IMR-90 (cell line): ENCODE measurements around the gene SREK1. TPM values are rescaled to one million over a fixed set of nuclear protein-coding genes. Genes with fewer than 3 reads are reported as not detected.

Experiments used
- ATAC-seq: fragments of 200-7000 bp; cut with Tn5 transposase; 2 replicates; pipeline ENCODE4 v1.9.1; 2020; ENCODE audit warnings: low read depth, mild to moderate bottlenecking, moderate library complexity
- BruUV-seq: library from RNA; stranded (reverse); fragments of 400-500 nt; replicated peaks from 2 replicates; lab custom pipeline; 2021; lab: Mats Ljungman, UMichigan
- CTCF ChIA-PET: fragments of 300-600 bp; formaldehyde crosslinking; extraction: SDS; loops from one replicate; lab custom pipeline; 2021; ENCODE audit warnings: antibody characterized with exemption; lab: Yijun Ruan, JAX
- POLR2A ChIA-PET: fragments of 300-600 bp; sonication (Branson Sonifier 250); formaldehyde crosslinking; loops from one replicate; lab custom pipeline; 2022; ENCODE audit warnings: antibody characterized with exemption; ENCODE audit not compliant: unreplicated experiment; lab: Charles Lee
- DNase-seq: peaks from one replicate; pipeline ENCODE4 v3.0.0; 2013
- H2AFZ ChIP-seq: replicated peaks from 2 replicates; pipeline ENCODE3; 2013; ENCODE audit warnings: low read length, mild to moderate bottlenecking; ENCODE audit not compliant: poor library complexity
- H2AK5ac ChIP-seq: 2 replicates; pipeline ENCODE4 v1.6.1; 2013; ENCODE audit warnings: low read depth, low read length, inconsistent platforms
- H2AK9ac ChIP-seq: replicated peaks from 2 replicates; pipeline ENCODE3; 2013; ENCODE audit warnings: mild to moderate bottlenecking, low read depth, low read length, moderate library complexity; ENCODE audit not compliant: poor library complexity
- H2BK120ac ChIP-seq: 2 replicates; pipeline ENCODE4 v1.6.1; 2013; ENCODE audit warnings: low read depth, low read length, inconsistent platforms
- H2BK15ac ChIP-seq: 3 replicates; pipeline ENCODE4 v1.6.1; 2013; ENCODE audit warnings: low read depth, low read length, inconsistent platforms
- H2BK20ac ChIP-seq: 2 replicates; pipeline ENCODE4 v1.6.1; 2013; ENCODE audit warnings: low read depth, mild to moderate bottlenecking, inconsistent platforms, low read length, moderate library complexity
- H2BK5ac ChIP-seq: 2 replicates; pipeline ENCODE4 v1.6.1; 2013; ENCODE audit warnings: mild to moderate bottlenecking, low read depth, low read length, inconsistent platforms; ENCODE audit not compliant: poor library complexity, severe bottlenecking
- H3K14ac ChIP-seq: replicated peaks from 2 replicates; pipeline ENCODE4 v1.6.1; 2013; ENCODE audit warnings: low read depth, low read length, inconsistent platforms
- H3K18ac ChIP-seq: 2 replicates; pipeline ENCODE4 v1.6.1; 2013; ENCODE audit warnings: low read depth, low read length, control low read depth
- H3K23ac ChIP-seq: 2 replicates; pipeline ENCODE4 v1.6.1; 2013; ENCODE audit warnings: low read depth, low read length, inconsistent platforms
- H3K27ac ChIP-seq: 2 replicates; pipeline ENCODE4 v1.5.1; 2013; ENCODE audit warnings: mild to moderate bottlenecking, control low read depth, low read length; ENCODE audit not compliant: insufficient read depth
- H3K27me3 ChIP-seq: 2 replicates; pipeline ENCODE4 v1.6.1; 2013; ENCODE audit warnings: low read length; ENCODE audit not compliant: control insufficient read depth, insufficient read depth
- H3K36me3 ChIP-seq: 2 replicates; pipeline ENCODE4 v1.6.1; 2013; ENCODE audit warnings: low read length, mixed read lengths; ENCODE audit not compliant: control insufficient read depth, insufficient read depth
- H3K4ac ChIP-seq: 2 replicates; pipeline ENCODE4 v1.6.1; 2013; ENCODE audit warnings: low read depth, low read length, inconsistent platforms
- H3K4me1 ChIP-seq: 2 replicates; pipeline ENCODE4 v1.6.1; 2013; ENCODE audit warnings: low read length, mixed read lengths; ENCODE audit not compliant: control insufficient read depth, insufficient read depth
- H3K4me2 ChIP-seq: 2 replicates; pipeline ENCODE4 v1.6.1; 2013; ENCODE audit warnings: low read depth, mild to moderate bottlenecking, control low read depth, low read length, moderate library complexity
- H3K4me3 ChIP-seq: 2 replicates; pipeline ENCODE4 v1.5.1; 2013; ENCODE audit warnings: low read depth, mild to moderate bottlenecking, control low read depth, low read length, moderate library complexity; ENCODE audit not compliant: insufficient read depth
- H3K56ac ChIP-seq: 2 replicates; pipeline ENCODE4 v1.6.1; 2013; ENCODE audit warnings: low read length, inconsistent platforms; ENCODE audit not compliant: insufficient read depth; ENCODE audit errors: extremely low read depth
- H3K79me1 ChIP-seq, 2 experiments: 2 replicates each; pipeline ENCODE4 v1.6.1; 2013; ENCODE audit warnings: low read length in 2 of 2, inconsistent platforms in 1 of 2, low read depth in 1 of 2
- H3K9ac ChIP-seq: 2 replicates; pipeline ENCODE4 v1.6.1; 2013; ENCODE audit warnings: low read depth, low read length, control low read depth
- H3K9me1 ChIP-seq: 2 replicates; pipeline ENCODE4 v1.6.1; 2013; ENCODE audit warnings: low read length, inconsistent platforms; ENCODE audit not compliant: insufficient read depth
- H3K9me3 ChIP-seq: 2 replicates; pipeline ENCODE4 v1.6.1; 2013; ENCODE audit warnings: low read length; ENCODE audit not compliant: control insufficient read depth, insufficient read depth
- H4K20me1 ChIP-seq: 2 replicates; pipeline ENCODE4 v1.6.1; 2013; ENCODE audit warnings: low read length, inconsistent platforms; ENCODE audit not compliant: insufficient read depth
- H4K5ac ChIP-seq: 2 replicates; pipeline ENCODE4 v1.6.1; 2013; ENCODE audit warnings: mild to moderate bottlenecking, low read depth, low read length, control low read depth
- H4K8ac ChIP-seq, 2 experiments: 2 replicates each; pipeline ENCODE4 v1.6.1; 2013; ENCODE audit warnings: low read depth in 2 of 2, low read length in 2 of 2, control low read depth in 1 of 2, inconsistent platforms in 1 of 2
- H4K91ac ChIP-seq: 2 replicates; pipeline ENCODE4 v1.6.1; 2013; ENCODE audit warnings: low read depth, low read length, inconsistent platforms; ENCODE audit not compliant: insufficient read depth
- BHLHE40 ChIP-seq: fragments of 150-350 bp; IDR thresholded peaks from 2 replicates; pipeline ENCODE4 v1.6.1; 2016; ENCODE audit warnings: mild to moderate bottlenecking, low read depth, low read length
- CEBPB ChIP-seq: IDR thresholded peaks from 2 replicates; pipeline ENCODE4 v1.6.1; 2012; ENCODE audit warnings: low read depth, low read length, improper control_type of control experiment
- CTCF ChIP-seq: conservative IDR thresholded peaks from 2 replicates; pipeline ENCODE4 v1.5.1; 2012; ENCODE audit warnings: mild to moderate bottlenecking, low read depth, low read length, improper control_type of control experiment
- ELK1 ChIP-seq: fragments of 150-350 bp; IDR thresholded peaks from 2 replicates; pipeline ENCODE4 v1.6.1; 2016; ENCODE audit warnings: low read depth, mild to moderate bottlenecking, low read length, moderate library complexity, borderline replicate concordance
- FOS ChIP-seq: fragments of 150-350 bp; IDR thresholded peaks from 2 replicates; pipeline ENCODE4 v1.6.1; 2016; ENCODE audit warnings: low read depth, low read length
- MAFK ChIP-seq: IDR thresholded peaks from 2 replicates; pipeline ENCODE4 v1.6.1; 2012; ENCODE audit warnings: low read depth, low read length, improper control_type of control experiment
- MAZ ChIP-seq: IDR thresholded peaks from 2 replicates; pipeline ENCODE4 v1.6.1; 2012; ENCODE audit warnings: low read depth, mild to moderate bottlenecking, low read length, improper control_type of control experiment, moderate library complexity, borderline replicate concordance
- POLR2A ChIP-seq: IDR thresholded peaks from 2 replicates; pipeline ENCODE4 v1.6.1; 2012; ENCODE audit warnings: mild to moderate bottlenecking, low read depth, low read length
- SMC3 ChIP-seq: fragments of 150-350 bp; IDR thresholded peaks from 2 replicates; pipeline ENCODE4 v1.6.1; 2016; ENCODE audit warnings: low read depth, mild to moderate bottlenecking, antibody characterized with exemption, low read length, moderate library complexity
- USF2 ChIP-seq: fragments of 150-350 bp; IDR thresholded peaks from 2 replicates; pipeline ENCODE4 v1.6.1; 2017; ENCODE audit warnings: mild to moderate bottlenecking, antibody characterized with exemption, low read length, low read depth
- WGBS, 2 experiments: methylation state at CpG; one replicate each; pipeline versions ENCODE4 v1.1.5 to v1.1.7; 2013; ENCODE audit warnings: missing lambda C conversion rate in 2 of 2; ENCODE audit not compliant: insufficient read length in 1 of 2; ENCODE audit errors: extremely low coverage in 2 of 2; 5-methylcytosine and 5-hydroxymethylcytosine counted together
- dilution Hi-C: fragments of 300-500 bp; cut with HindIII; formaldehyde crosslinking; loops from one replicate; pipeline ENCODE4 v1.14.3; 2018; ENCODE audit warnings: low sequenced_read_pairs; ENCODE audit not compliant: unreplicated experiment
- in situ Hi-C: fragments of 300-500 bp; cut with MboI; formaldehyde crosslinking; loops from 3 replicates; pipeline ENCODE4 v1.14.3; 2019; ENCODE audit warnings: low sequenced_read_pairs, inconsistent platforms, mixed read lengths
- intact Hi-C: fragments of 100-400 bp; cut with micrococcal nuclease; formaldehyde crosslinking; loops from 2 replicates; pipeline ENCODE4 v1.10.0; 2022
- polyA plus RNA-seq, 3 experiments: library from polyadenylated mRNA; depleted of rRNA; stranded (reverse); fragments of >200 nt; gene quantifications; 2 replicates each; pipeline ENCODE4 v1.2.3, GENCODE V29; 2012; ENCODE audit warnings: low replicate concordance in 1 of 3
- total RNA-seq: library from RNA; depleted of rRNA; stranded (reverse); fragments of >200 nt; gene quantifications from 2 replicates; pipeline ENCODE4 v1.2.3, GENCODE V29; 2012

The SREK1 gene
- total and polyA plus RNA-seq, 2 of the 4 experiments (the other 2 are of a cell fraction): 23.0 to 36.2 TPM

- Histone ChIP-seq H3K9me1 (peaks cover 2% of the 10 kb centered on the region; the same call in 1 of the 2 replicates), H2BK120ac (no peak overlapping the region), H3K4ac (no peak overlapping the region), H3K18ac (no peak overlapping the region), H3K36me3 (peaks cover 15% of the 10 kb centered on the region), H3K4me2 (no peak overlapping the region), H3K56ac (no peak overlapping the region), H2AFZ (no peak overlapping the region), H2BK20ac (no peak overlapping the region), H3K27ac (no peak overlapping the region), H3K9me3 (no peaks in the 10 kb centered on the region), H4K20me1 (peaks cover 10% of the 10 kb centered on the region), H4K5ac (no peak overlapping the region), H3K23ac (no peak overlapping the region), H2AK5ac (no peak overlapping the region), H3K79me1 (peaks cover 18 to 38% of the 10 kb centered on the region in 2 experiments), H2BK5ac (no peak overlapping the region), H3K27me3 (no peaks in the 10 kb centered on the region), H3K14ac (no peak overlapping the region), H4K91ac (no peak overlapping the region), H3K4me3 (no peak overlapping the region), H3K9ac (no peak overlapping the region), H4K8ac (no peak overlapping the region), H2AK9ac (no peak overlapping the region), H3K4me1 (no peaks in the 10 kb centered on the region), H2BK15ac (no peak overlapping the region)
- WGBS, 2 experiments: no CpG with 5 or more reads among the region's 1 CpG
- no peak for TF ChIP-seq CEBPB
- TF ChIP-seq MAZ: no peak
- TF ChIP-seq SMC3: no peak
- no peak for TF ChIP-seq USF2
- TF ChIP-seq CTCF: no peak
- TF ChIP-seq MAFK: no peak
- TF ChIP-seq FOS: no peak
- no peak for TF ChIP-seq POLR2A
- TF ChIP-seq ELK1: no peak
- no peak for TF ChIP-seq BHLHE40
- in situ Hi-C loops: no loop called here
- intact Hi-C loops: no loop called here
- DNase-seq (no peak), ATAC-seq (no peak)
- ChIA-PET POLR2A (no interaction called here), CTCF (no interaction called here)
- no TSS peak for BruUV-seq
- dilution Hi-C loops: no loop called here
These were observed 12.9 kb downstream of the SREK1 start for GRCh38 chr5:66157046-66157445.
